ENCODE measurements around the gene ASB13. TPM values are rescaled to one million over a fixed set of nuclear protein-coding genes. Genes with fewer than 3 reads are reported as not detected.

The ASB13 gene
- total RNA-seq, 1 donor from 2014 or later: 15.3 TPM

- peak overlapping the region; percentile 87 to 88 for H3K27ac ChIP-seq
- peak in 1 of 2 donors; percentile 88 for DNase-seq (ENCODE audit: low spot score in 2 of 2)
- no peaks in the 10 kb centered on the region for H3K9me3 ChIP-seq
- no peaks in the 10 kb centered on the region for H3K27me3 ChIP-seq
- no peaks in the 10 kb centered on the region for H3K36me3 ChIP-seq
- TF ChIP-seq, protein P1, sequence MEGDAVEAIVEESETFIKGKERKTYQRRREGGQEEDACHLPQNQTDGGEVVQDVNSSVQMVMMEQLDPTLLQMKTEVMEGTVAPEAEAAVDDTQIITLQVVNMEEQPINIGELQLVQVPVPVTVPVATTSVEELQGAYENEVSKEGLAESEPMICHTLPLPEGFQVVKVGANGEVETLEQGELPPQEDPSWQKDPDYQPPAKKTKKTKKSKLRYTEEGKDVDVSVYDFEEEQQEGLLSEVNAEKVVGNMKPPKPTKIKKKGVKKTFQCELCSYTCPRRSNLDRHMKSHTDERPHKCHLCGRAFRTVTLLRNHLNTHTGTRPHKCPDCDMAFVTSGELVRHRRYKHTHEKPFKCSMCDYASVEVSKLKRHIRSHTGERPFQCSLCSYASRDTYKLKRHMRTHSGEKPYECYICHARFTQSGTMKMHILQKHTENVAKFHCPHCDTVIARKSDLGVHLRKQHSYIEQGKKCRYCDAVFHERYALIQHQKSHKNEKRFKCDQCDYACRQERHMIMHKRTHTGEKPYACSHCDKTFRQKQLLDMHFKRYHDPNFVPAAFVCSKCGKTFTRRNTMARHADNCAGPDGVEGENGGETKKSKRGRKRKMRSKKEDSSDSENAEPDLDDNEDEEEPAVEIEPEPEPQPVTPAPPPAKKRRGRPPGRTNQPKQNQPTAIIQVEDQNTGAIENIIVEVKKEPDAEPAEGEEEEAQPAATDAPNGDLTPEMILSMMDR (IDR thresholded peaks at IDR 0.05): no peak
- intact Hi-C loops (cut with DNase I): loop anchor here (2.0 kb wide), 2 partner anchors 35 to 53 kb away; partner anchors contain the start of genes ASB13 and TASOR2
- H3K4me1 ChIP-seq: peaks cover 6 to 59% of the 10 kb centered on the region in 2 donors
- H3K4me3 ChIP-seq: peak overlapping the region in 1 of 2 donors; percentile 35
Observed at GRCh38 chr10:5631936-5632335, 34.5 kb downstream of the ASB13 start.

DNA sequence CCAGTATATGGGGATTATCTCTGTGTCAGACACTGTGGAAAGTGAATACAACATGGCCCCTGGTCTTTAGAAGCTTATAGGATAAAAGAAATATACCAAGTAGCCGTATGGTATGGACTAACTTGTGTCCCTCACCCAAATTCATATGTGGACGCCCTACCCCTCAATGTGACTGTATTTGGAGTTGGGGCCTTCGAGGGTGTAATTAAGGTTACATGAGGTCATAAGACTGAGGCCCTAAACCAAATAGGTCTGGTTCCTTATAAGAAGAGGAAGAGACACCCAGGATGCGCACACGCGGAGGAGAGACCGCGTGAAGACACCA lies 36.3 kb downstream of the ASB13 start:
- no peak for DNase-seq (ENCODE audit: low spot score in 2 of 2)
- TF ChIP-seq, protein P1 (IDR thresholded peaks at IDR 0.05): no peak
- intact Hi-C loops (cut with DNase I): no loop called here
- H3K36me3 ChIP-seq: no peaks in the 10 kb centered on the region
- H3K27ac ChIP-seq: peak overlapping the region; percentile 41 to 80
- H3K9me3 ChIP-seq: no peaks in the 10 kb centered on the region
- H3K27me3 ChIP-seq: no peaks in the 10 kb centered on the region
- H3K4me1 ChIP-seq: peaks cover 6 to 64% of the 10 kb centered on the region in 2 donors
- H3K4me3 ChIP-seq: no peak overlapping the region

GRCh38 chr10:5629303-5630111 lies 36.9 kb downstream of the ASB13 start:
- intact Hi-C loops (cut with DNase I): loop anchor here (5.0 to 10.0 kb wide), 2 partner anchors 243 to 815 kb away; no protein-coding TSS in a partner anchor

GRCh38 chr10:5628451-5629302 lies 37.7 kb downstream of the ASB13 start:
- Histone ChIP-seq H3K4me1 (peaks cover 6 to 62% of the 10 kb centered on the region in 2 donors), H3K27ac (peak overlapping the region; percentile 80 to 90), H3K4me3 (peak overlapping the region; percentile 31 to 57), H3K36me3 (no peaks in the 10 kb centered on the region), H3K9me3 (no peaks in the 10 kb centered on the region), H3K27me3 (no peaks in the 10 kb centered on the region)
- intact Hi-C loops (cut with DNase I): loop anchor here (5.0 to 10.0 kb wide), 2 partner anchors 244 to 814 kb away; no protein-coding TSS in a partner anchor
- TF ChIP-seq, protein P1 (IDR thresholded peaks at IDR 0.05): no peak
- peak in 1 of 2 donors; percentile 74 for DNase-seq (ENCODE audit: low spot score in 2 of 2)

More at GRCh38 chr10:5629303-5630111, 36.9 kb downstream of the ASB13 start:
- TF ChIP-seq, protein P1 (IDR thresholded peaks at IDR 0.05): peak; percentile 61 to 82 (median 81)
- H3K36me3 ChIP-seq: no peaks in the 10 kb centered on the region
- peak overlapping the region; percentile 31 to 57 for H3K4me3 ChIP-seq
- H3K4me1 ChIP-seq: peaks cover 6 to 64% of the 10 kb centered on the region in 2 donors
- peak in 1 of 2 donors; percentile 83 for DNase-seq (ENCODE audit: low spot score in 2 of 2)
- no peaks in the 10 kb centered on the region for H3K27me3 ChIP-seq
- H3K27ac ChIP-seq: peak overlapping the region; percentile 80 to 90
- no peaks in the 10 kb centered on the region for H3K9me3 ChIP-seq

- Histone ChIP-seq H3K4me3 (no peak overlapping the region), H3K9me3 (no peaks in the 10 kb centered on the region), H3K36me3 (no peaks in the 10 kb centered on the region), H3K27ac (peak overlapping the region; percentile 80 to 90), H3K4me1 (peaks cover 6 to 54% of the 10 kb centered on the region in 2 donors), H3K27me3 (no peaks in the 10 kb centered on the region)
- TF ChIP-seq, protein P1 (IDR thresholded peaks at IDR 0.05): no peak
- DNase-seq (ENCODE audit: low spot score in 2 of 2): no peak
- intact Hi-C loops (cut with DNase I): loop anchor here (5.0 to 10.0 kb wide), 2 partner anchors 245 to 813 kb away; no protein-coding TSS in a partner anchor
Observed at GRCh38 chr10:5627486-5628044, 38.8 kb downstream of the ASB13 start.

Data from ascending aorta (tissue), 2 donors.